DMS 273 (cell line): ENCODE results near the gene GTF3C2.
"Not testable (repeated sequence)": the region's sequence is repeated elsewhere in the genome, so short reads cannot be mapped to it uniquely, and the experiment has no call there.

ENCODE experiments used
- DNase-seq: peaks from one replicate; lab custom pipeline; 2025; ENCODE audit not compliant: unreplicated experiment; lab: John Stamatoyannopoulos, UW

GTF3C2 gene

DNA sequence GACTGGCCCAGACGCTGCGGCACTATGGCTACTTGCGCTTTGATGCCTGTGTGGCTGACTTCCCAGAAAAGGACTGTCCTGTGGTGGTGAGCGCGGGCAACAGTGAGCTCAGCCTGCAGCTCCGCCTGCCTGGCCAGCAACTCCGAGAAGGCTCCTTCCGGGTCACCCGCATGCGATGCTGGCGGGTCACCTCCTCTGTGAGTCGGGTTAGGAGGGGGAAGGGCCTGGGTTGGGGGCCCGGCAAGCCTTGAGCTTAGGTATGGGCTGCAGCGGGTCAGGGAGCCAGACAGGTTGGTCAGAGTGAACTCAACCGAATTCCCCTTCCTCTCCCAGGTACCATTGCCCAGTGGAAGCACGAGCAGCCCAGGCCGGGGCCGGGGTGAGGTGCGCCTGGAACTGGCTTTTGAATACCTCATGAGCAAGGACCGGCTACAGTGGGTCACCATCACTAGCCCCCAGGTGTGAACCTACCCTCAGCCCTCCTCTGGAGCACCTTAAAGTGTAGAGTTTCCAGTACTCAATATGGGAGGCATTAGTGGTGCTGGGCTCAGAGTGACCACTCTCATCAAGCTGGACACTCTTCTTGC is 19.0 kb upstream of the GTF3C2 start:
- DNase-seq: no peak

DNA sequence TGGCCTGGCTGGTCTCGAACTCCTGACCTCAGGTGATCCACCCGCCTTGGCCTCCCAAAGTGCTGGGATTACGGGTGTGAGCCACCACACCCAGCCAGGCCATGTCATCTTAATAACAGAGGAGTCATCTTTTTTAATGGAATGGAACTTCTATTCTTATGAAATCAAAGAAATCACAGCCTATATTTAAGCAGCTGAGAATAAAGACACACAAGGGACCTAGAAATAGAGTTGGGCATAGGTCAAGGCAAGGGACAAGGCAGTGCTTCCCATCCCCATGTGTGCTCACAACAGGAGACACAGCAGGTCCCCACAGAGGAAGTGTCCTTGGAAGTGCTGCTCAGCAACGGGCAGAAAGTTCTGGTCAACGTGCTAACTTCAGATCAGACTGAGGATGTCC is 17.0 kb upstream of the GTF3C2 start:
- no peak for DNase-seq

DNA sequence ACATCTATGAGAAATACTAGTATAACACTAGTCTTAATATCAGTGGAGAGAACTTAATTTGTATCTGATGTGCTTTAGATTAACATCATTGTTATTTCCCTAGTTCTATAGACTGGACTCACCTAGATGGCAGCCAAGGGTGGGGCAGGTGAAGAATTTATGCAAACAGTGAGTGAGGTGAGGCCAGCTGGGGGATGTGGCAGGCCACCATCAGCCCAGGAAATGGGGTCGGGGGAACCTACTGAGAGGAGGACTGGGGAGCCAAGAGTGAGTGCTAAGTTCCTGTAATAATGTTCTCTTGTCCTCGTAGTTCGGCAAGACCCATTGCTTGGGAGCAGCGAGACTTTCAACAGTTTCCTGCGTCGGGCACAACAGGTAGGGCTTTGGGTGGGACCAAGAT is 16.4 kb upstream of the GTF3C2 start:
- DNase-seq: no peak

DNA sequence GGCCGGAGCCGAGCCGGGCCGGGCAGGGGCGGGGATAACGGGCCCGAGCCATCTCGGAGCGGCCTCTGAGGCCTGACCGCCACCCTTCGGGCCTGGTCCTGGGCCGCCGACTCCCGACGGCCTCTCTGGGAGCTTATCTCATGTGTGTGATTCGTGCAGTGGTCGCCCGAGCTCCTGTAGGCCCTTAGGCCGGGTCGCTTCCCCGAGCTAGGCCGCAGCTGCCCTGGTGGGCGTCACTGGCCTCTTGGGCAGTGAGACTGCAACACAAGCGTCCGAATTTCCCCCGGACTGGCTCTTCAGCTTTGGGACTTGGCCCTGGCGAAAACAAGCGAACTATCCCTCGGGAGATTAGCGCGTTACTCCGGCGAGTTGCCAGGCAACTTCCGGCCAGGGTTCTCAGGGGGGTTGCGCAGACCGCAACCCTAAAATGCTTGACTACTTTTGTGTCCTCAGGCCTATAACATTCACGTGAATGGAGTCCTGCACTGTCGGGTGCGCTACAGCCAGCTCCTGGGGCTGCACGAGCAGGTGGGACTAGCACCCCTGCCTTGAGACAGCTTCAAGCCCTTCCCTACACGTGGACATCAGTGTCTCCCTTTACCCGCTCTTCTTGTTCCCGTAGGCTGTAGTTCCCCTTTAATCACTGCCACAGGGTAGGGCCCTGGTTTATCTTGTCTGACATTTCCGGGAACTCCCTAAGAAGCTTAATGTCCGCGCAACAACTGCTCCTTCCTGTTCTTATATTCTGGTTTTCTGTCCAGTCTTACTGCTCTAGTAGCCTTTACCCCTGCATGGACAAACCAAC is 14.5 kb upstream of the GTF3C2 start:
- DNase-seq: peak; percentile 73

DNA sequence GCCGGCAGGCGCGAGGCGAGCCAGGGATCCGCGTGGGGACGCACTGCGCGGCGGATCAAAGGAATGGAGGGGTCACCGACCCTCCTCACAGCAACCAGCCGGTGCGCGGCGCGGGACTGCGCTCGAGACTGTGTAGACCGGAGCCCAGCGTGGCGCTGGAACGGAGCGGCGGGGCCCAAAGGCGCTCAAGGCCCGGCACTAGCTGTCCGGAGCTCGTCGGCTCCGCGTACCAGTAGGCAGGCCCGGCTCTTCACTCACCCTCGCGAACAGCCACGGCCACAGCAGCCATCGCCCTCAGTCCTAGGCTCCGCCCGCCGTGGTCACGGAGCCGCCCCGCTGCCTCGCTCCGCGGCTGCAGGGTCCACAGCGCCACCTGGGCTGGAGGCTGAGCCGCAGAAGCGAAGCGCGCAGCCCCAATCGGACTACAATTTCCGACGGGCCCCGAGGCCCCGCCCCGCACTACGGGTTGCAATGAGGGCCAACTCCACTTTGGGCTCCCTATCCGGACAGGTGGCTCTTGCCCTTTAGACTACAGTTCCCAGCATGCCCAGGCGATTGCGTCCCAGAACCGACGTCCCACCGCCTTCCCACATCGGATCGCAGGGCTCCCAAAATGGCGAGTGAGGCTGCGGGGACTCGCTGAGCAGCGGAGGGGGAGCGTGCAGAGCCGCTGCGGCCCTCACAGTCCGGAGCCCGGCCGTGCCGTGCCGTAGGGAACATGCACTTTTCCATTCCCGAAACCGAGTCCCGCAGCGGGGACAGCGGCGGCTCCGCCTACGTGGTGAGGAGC is 13.7 kb upstream of the GTF3C2 start, which contains the start of the genes EIF2B4 and SNX17:
Gene EIF2B4, minus strand, starts transcription at position 313 of the 790 bp plus-strand sequence. Its CDS starts 24 bp downstream, at position 289.
Gene SNX17, plus strand, starts transcription at position 591 of the 790 bp plus-strand sequence. Its CDS starts 128 bp downstream, at position 719.
- peak; percentile 99 for DNase-seq

DNA sequence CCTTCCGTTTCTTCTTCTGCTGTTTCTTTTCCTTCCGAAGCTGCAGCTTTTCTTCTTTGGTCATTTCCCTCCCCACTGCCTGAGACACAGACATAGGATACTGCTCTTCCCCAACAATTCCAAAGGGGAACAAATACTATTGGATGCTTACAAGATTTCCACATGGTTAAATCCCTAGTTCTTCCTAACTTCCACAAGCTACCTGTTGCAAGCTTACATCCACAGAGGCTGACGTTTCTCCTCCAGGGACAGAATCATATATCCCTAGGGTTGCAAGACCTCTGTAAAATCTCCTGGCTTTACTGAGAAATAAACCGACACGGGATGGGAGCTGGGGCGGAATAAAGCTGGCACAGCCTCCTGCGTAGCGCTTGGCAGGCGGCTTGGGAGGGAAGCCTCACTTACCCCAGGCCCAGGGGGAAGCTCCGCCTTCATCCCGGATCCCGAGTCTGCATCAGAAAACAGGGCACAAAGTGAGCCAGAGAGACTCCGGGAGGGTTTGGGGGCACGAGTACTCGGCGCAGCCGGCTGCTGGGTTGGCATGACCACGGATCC is 13.0 kb upstream of the GTF3C2 start:
- DNase-seq: peak; percentile 88

DNA sequence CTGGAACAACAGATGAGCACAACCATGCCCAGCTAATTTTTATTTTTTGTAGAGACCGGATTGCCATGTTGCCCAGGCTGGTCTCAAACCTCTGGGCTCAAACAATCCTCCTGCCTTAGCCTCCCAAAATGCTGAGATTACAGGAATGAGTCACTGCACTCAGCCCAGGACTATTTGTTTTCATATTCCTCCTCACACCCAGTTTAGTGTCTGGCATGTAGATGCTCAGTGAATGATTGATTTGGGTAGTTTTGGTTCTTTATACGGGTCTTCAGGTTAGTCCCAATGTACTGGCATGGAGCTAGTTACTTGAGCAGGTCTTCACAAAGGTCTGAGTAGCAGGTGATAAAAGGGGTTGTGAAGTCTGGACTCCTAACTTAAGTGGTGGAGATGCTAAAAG is 7.4 kb upstream of the GTF3C2 start:
- DNase-seq: no peak

DNA sequence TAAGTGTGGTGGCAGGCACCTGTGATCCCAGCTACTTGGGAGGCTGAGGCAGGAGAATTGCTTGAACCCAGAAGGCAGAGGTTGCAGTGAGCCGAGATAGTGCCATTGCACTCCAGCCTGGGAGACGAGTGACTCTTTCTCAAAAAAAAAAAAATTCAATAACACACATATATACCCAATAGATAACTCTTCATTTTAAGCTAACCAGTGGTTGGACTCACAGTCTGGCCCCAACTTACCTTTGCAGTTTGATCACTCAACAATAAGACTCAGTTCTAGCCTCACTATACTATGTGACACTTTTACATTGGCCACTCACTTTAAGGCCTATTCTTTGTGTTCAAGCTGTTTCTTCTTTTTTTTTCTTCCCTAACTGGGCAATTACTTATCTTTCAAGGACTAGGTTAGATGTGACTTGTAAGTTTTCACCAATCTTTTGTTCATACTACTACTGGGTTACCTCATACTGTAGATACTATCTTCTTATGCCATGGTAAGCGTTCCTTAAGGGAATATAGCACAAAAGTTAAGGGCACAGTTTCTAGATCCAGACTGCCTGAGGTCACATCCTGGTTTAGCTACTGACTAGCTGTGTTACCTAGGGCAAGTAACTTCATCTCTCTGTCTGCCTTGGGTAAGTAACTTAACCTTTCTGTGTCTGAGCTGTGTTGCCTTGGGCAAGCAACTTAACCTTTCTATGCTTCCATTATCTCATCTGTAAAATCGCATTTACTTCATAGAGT is 6.3 kb upstream of the GTF3C2 start:
- no peak for DNase-seq

DNA sequence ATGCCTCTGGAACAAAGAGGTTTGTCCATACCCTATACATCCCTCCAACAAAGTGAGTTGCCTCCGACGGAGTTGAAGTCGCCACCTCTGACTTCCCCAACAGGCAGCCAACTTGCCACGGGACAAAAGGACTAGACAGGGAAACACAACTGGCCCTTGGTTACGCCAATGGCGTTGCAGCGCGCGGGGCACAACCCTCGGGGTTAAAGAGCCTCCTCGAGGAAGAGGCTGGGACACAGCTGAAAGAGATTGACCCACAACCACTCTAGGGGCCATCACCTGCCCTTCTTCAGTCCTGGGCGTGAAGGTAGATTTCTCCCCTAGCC is 545 bp downstream of the GTF3C2 start:
- peak; percentile 86 for DNase-seq

DNA sequence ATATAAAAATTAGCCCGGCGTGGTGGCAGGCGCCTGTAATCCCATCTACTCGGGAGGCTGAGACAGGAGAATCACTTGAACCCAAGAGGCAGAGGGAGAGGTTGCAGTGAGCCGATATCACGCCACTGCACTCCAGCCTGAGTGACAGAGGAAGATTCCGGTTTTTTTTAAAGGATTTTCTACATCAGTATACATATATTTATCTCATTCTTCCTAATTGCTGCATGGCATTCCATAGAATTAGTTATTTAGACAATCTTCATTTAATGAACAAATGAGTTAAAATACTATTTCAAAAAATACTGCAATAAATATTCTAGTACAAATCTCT is 2.0 kb downstream of the GTF3C2 start:
- DNase-seq: no peak

DNA sequence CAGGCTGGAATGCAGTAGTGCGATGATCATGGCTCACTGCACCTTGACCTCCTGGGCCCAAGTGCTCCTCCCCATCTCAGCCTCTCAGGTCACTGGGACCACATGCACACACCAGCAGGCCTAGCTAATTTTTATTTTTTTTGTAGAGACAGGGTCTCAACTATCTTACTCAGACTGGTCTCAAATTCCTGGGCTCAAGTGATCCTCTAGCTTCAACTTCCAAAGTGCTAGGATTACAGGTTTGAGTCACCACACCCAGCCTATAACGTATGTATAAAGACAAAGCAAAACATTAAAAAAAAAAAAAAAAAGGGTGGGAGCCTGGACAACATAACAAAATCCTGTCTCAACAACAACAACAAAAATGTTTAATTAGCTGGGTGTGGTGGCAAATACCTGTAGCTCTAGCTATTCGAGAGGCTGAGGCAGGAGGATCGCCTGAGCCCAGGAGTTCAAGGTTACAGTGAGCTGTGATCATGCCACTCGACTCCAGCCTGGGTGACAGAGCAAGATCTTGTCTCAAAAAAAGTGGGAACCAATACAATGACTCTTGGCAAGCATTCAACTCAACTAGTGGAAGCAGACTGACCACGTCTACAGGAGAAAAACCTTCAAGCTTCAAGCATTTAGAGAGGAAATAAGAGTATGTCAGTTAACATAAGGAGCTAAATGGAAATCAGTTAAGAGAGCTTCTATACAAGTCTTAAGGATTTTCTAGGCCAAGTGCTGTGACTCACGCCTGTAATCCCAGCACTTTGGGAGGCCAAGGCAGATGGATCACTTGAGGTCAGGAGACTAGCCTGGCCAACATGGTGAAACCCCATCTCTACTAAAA is 2.6 kb downstream of the GTF3C2 start:
- DNase-seq: no peak

DNA sequence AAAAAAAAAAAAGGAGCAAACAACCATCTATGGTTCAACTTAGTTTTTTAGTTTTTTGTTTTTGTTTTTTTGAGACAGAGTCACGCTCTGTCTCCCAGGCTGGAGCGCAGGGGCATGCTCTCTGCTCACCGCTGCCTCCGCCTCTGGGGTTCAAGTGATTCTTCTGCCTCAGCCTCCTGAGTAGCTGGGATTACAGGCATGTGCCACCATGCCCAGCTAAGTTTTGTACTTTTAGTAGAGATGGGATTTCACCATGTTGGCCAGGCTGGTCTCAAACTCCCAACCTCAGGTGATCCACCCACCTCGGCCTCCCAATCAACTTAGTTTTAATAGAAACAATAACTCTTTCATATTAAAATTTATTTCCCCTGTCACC is 3.2 kb downstream of the GTF3C2 start:
- not testable (repeated sequence) for DNase-seq

DNA sequence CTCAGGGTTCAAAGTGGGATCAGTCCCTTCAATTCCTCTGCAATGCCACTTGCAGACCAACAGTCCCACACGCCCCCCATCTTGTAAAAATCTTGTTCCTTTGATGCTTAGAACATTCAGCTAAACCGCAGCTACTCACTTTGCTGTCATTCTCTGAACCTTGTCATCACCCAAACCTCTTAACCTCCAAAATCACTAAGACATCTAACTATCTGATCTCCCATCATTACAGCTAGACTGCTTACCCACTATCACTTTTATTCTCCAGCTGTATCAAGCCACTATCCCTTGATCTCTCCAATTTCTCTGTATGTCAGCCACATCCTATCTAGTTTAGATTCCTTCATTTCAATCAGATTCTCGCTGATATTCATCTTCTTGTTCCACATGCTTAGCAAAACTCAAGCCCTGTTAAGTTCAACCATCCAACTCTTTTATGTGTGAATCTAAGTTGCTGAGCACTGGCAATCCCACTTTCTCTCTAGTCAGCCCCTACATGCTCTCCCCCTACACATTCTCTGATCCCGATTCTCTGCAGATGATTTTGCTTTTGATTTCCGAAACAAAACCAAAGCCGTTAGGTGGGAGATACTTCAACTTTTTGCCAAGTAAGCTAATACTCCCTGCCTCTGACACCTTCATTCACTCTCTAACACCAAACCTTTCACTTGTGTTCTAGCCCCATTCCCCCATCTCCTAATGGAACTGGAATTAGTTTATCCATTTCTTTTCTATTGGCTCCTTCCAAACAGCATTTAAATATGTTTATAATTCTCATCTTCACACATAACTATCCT is 4.6 kb downstream of the GTF3C2 start:
- no peak for DNase-seq

DNA sequence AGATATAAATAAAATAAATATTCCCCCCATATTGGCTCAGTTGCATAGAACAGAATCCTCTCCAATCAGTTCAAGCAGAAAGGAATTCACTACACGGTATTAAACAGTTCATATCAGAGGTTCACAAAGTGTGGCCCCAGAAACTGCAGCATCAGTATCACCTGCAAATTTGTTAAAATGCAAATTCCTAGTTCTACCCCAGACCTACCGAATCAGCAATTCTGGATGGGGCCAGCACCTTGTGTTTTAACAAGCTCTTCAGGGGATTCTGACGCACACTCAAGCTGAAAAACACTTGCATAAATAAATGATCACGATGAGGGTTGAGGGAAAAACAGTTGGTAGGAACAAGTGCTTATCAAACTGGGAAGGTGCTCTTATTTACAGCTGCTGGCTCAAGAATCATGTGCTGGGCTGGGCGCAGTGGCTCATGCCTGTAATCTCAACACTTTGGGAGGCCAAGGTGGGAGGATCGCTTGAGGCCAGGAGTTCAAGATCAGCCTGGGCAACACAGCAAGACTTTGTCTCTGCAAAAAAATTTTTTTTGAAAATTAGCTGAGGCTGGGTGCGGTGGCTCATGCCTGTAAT is 6.4 kb downstream of the GTF3C2 start:
- DNase-seq: no peak

DNA sequence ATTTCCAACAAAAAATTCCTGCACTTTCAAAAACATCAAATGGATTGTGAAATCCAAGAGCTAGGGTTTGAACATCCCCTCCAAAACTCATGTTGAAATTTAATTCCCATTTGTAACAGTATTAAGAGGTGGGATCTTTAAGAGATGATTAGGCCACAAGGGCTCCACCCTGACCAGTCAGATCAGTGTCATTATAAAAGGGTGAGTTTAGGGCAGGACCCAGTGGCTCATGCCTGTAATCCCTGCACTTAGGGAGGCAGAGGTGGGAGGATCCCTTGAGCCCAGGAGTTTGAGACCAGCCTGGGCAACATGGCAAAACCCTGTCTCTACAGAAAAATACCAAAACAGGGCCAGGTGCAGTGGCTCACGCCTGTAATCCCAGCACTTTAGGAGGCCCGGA is 8.9 kb downstream of the GTF3C2 start:
- DNase-seq: no peak

DNA sequence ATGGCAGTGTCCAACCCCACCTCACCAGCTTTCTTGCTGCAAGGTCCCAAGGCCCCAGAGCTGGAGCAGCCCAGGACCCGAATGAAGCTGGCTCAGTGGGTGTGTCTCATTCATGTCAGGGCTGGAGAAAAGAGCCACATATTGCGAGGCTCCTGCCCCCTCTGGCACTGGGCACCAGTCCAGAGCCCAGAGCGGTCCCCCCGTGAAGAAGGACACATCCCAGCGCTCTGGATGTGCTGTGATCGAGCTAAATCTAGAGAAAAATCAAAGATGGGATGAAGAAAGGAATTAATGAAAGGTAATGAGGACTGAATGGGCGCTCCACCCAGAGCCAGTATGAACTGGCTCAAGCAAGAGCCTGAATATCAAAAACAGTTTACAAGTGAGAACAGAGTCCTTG is 20.4 kb downstream of the GTF3C2 start:
- no peak for DNase-seq

DNA sequence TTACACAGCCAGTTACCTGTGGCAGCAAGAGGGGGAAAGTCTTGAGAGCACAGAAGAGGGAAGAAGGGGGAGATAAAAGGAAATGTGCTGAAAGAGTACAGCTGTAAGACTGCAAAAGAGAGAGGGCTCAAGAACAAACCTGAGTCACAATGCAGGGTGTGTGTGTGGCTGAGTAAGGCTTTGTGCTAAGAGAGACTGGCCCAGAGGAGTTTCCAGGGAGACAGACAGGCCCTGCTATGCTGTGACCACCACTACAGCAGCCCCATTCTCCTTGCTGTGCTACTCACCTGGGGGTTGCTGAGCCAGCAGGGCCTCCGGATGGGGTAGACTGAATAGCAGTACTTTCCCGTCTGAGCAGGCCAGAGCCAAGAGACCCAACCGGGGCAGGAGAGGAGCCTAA is 21.3 kb downstream of the GTF3C2 start:
- DNase-seq: no peak

DNA sequence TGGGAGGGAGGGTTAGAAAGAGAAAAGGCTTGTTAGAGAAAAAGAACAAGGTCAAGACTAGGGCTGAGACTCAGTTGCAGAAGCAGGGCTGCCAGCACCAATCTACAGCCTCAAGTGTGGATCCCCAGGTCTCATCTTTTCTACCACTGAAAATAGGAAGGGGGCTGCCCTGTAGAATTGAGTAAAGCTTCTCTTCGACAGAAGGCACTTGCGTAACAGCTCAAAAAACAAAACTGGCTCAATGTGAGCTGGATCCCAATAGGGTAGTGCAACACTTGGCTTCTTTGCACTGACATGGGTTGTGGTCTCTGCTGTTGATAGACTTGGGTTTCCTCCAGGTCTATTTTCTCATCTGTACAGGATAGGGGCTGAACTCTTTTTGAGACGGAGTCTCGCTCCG is 31.8 kb downstream of the GTF3C2 start:
- DNase-seq: no peak
